Trophoblast cell (in vitro differentiated cells and primary cell): ENCODE data around the gene XYLB.
A peak's percentile ranks its signal among the peaks of the same experiment; 100 is the strongest.

ENCODE experiments used
- DNase-seq, 2 donors: peaks; one replicate each; pipeline ENCODE4 v3.0.0-alpha.2; 2016
- H2AFZ ChIP-seq: 2 replicates; pipeline ENCODE4 v1.6.1; 2013; ENCODE audit warnings: low read length, moderate library complexity, mild to moderate bottlenecking; ENCODE audit not compliant: insufficient read depth, poor library complexity
- H2AK5ac ChIP-seq: 2 replicates; pipeline ENCODE4 v1.6.1; 2013; ENCODE audit warnings: mild to moderate bottlenecking, low read length
- H2BK120ac ChIP-seq: 2 replicates; pipeline ENCODE4 v1.6.1; 2013; ENCODE audit warnings: low read length, mild to moderate bottlenecking, moderate library complexity; ENCODE audit not compliant: insufficient read depth, poor library complexity
- H2BK12ac ChIP-seq: 2 replicates; pipeline ENCODE4 v1.6.1; 2013; ENCODE audit warnings: mild to moderate bottlenecking, low read length, moderate library complexity
- H2BK5ac ChIP-seq: 2 replicates; pipeline ENCODE4 v1.6.1; 2013; ENCODE audit warnings: low read length, low read depth, moderate library complexity, mild to moderate bottlenecking; ENCODE audit not compliant: poor library complexity
- H3K14ac ChIP-seq: 2 replicates; pipeline ENCODE4 v1.6.1; 2013; ENCODE audit warnings: mild to moderate bottlenecking, low read length
- H3K18ac ChIP-seq: 2 replicates; pipeline ENCODE4 v1.6.1; 2013; ENCODE audit warnings: mild to moderate bottlenecking, low read length
- H3K23ac ChIP-seq: 2 replicates; pipeline ENCODE4 v1.6.1; 2013; ENCODE audit warnings: low read length
- H3K27ac ChIP-seq: 2 replicates; pipeline ENCODE4 v1.5.1; 2013; ENCODE audit warnings: low read depth, mild to moderate bottlenecking, inconsistent platforms, low read length, moderate library complexity
- H3K27me3 ChIP-seq: 2 replicates; pipeline ENCODE4 v1.6.1; 2013; ENCODE audit warnings: inconsistent platforms, mild to moderate bottlenecking, low read length, moderate library complexity; ENCODE audit not compliant: insufficient read depth
- H3K36me3 ChIP-seq, 2 experiments: 1 replicate in 1 of 2; 2 replicates in 1 of 2; pipeline ENCODE4 v1.6.1; 2013; ENCODE audit warnings: low read length in 2 of 2, mild to moderate bottlenecking in 2 of 2, moderate library complexity in 1 of 2; ENCODE audit not compliant: insufficient read depth in 2 of 2, control insufficient read depth in 1 of 2
- H3K4ac ChIP-seq: 2 replicates; pipeline ENCODE4 v1.6.1; 2013; ENCODE audit warnings: low read depth, mild to moderate bottlenecking, low read length, moderate library complexity
- H3K4me1 ChIP-seq, 2 experiments: 1 replicate in 1 of 2; 2 replicates in 1 of 2; pipeline ENCODE4 v1.6.1; 2013; ENCODE audit warnings: low read length in 2 of 2, mild to moderate bottlenecking in 2 of 2, moderate library complexity in 1 of 2; ENCODE audit not compliant: insufficient read depth in 2 of 2, control insufficient read depth in 1 of 2
- H3K4me2 ChIP-seq: 2 replicates; pipeline ENCODE4 v1.6.1; 2013; ENCODE audit warnings: inconsistent platforms, mild to moderate bottlenecking, low read length, moderate library complexity
- H3K4me3 ChIP-seq: 2 replicates; pipeline ENCODE4 v1.5.1; 2013; ENCODE audit warnings: mild to moderate bottlenecking, low read depth, low read length, inconsistent platforms
- H3K79me1 ChIP-seq: one replicate; pipeline ENCODE4 v1.6.1; 2013; ENCODE audit warnings: low read length
- H3K79me2 ChIP-seq: 2 replicates; pipeline ENCODE4 v1.6.1; 2013; ENCODE audit warnings: low read length, mild to moderate bottlenecking; ENCODE audit not compliant: control insufficient read depth, insufficient read depth, poor library complexity
- H3K9ac ChIP-seq: 2 replicates; pipeline ENCODE4 v1.6.1; 2013; ENCODE audit warnings: mild to moderate bottlenecking, low read length
- H3K9me3 ChIP-seq: 2 replicates; pipeline ENCODE4 v1.6.1; 2013; ENCODE audit warnings: low read depth, mild to moderate bottlenecking, control low read depth, inconsistent platforms, low read length; ENCODE audit not compliant: insufficient read depth
- H4K12ac ChIP-seq: 2 replicates; pipeline ENCODE4 v1.6.1; 2013; ENCODE audit warnings: low read depth, mild to moderate bottlenecking, low read length, moderate library complexity
- H4K8ac ChIP-seq: 2 replicates; pipeline ENCODE4 v1.6.1; 2013; ENCODE audit warnings: low read depth, mild to moderate bottlenecking, low read length, moderate library complexity
- H4K91ac ChIP-seq: one replicate; pipeline ENCODE4 v1.6.1; 2013; ENCODE audit warnings: low read depth, mild to moderate bottlenecking, low read length, moderate library complexity
- WGBS: extraction: QIAGEN DNeasy Blood & Tissue Kit; methylation state at CpG from one replicate; pipeline ENCODE4 v1.1.7; 2013; ENCODE audit warnings: missing lambda C conversion rate; ENCODE audit not compliant: insufficient read length, insufficient coverage; ENCODE audit errors: extremely low coverage; 5-methylcytosine and 5-hydroxymethylcytosine counted together

The XYLB gene

GRCh38 chr3:38311941-38312340 is 34.6 kb upstream of the XYLB start:
- Histone ChIP-seq H3K79me2 (no peaks in the 10 kb centered on the region), H3K9me3 (peaks cover 2% of the 10 kb centered on the region), H2AFZ (no peak overlapping the region), H2AK5ac (no peak overlapping the region), H3K27me3 (no peaks in the 10 kb centered on the region), H3K36me3 (no peaks in the 10 kb centered on the region), H3K14ac (no peak overlapping the region), H3K4me3 (no peak overlapping the region), H4K91ac (no peak overlapping the region), H3K18ac (no peak overlapping the region), H3K9ac (no peak overlapping the region), H4K12ac (no peak overlapping the region), H2BK5ac (no peak overlapping the region), H3K4me2 (no peak overlapping the region), H3K27ac (no peak overlapping the region), H3K23ac (no peak overlapping the region), H4K8ac (no peak overlapping the region), H3K79me1 (no peaks in the 10 kb centered on the region), H2BK120ac (no peak overlapping the region), H2BK12ac (no peak overlapping the region), H3K4me1 (peaks cover 0 to 6% of the 10 kb centered on the region in 2 experiments), H3K4ac (no peak overlapping the region)
- no peak for DNase-seq
- WGBS = no CpG with 5 or more reads among the region's 2 CpGs

GRCh38 chr3:38312356-38312755 is 34.2 kb upstream of the XYLB start:
- WGBS = no CpG with 5 or more reads among the region's 3 CpGs
- Histone ChIP-seq H3K4me2 (no peak overlapping the region), H3K14ac (no peak overlapping the region), H4K12ac (no peak overlapping the region), H3K23ac (no peak overlapping the region), H3K9me3 (peaks cover 4% of the 10 kb centered on the region), H4K8ac (no peak overlapping the region), H3K79me1 (no peaks in the 10 kb centered on the region), H2AK5ac (no peak overlapping the region), H3K18ac (no peak overlapping the region), H3K4me1 (peaks cover 0 to 6% of the 10 kb centered on the region in 2 experiments), H3K27me3 (no peaks in the 10 kb centered on the region), H2BK5ac (no peak overlapping the region), H4K91ac (no peak overlapping the region), H2BK12ac (no peak overlapping the region), H3K36me3 (no peaks in the 10 kb centered on the region), H2AFZ (no peak overlapping the region), H3K27ac (no peak overlapping the region), H3K9ac (no peak overlapping the region), H3K4ac (no peak overlapping the region), H2BK120ac (no peak overlapping the region), H3K79me2 (no peaks in the 10 kb centered on the region), H3K4me3 (no peak overlapping the region)
- DNase-seq = no peak

GRCh38 chr3:38313263-38313662 is 33.3 kb upstream of the XYLB start:
- no peak overlapping the region for H2BK120ac ChIP-seq
- H3K9ac ChIP-seq = no peak overlapping the region
- no peak overlapping the region for H2BK5ac ChIP-seq
- no peak overlapping the region for H3K4me3 ChIP-seq
- H2AK5ac ChIP-seq = no peak overlapping the region
- H3K4ac ChIP-seq = no peak overlapping the region
- WGBS = no CpG with 5 or more reads among the region's 5 CpGs
- no peaks in the 10 kb centered on the region for H3K79me1 ChIP-seq
- no peak overlapping the region for H4K12ac ChIP-seq
- no peaks in the 10 kb centered on the region for H3K79me2 ChIP-seq
- no peak overlapping the region for H3K14ac ChIP-seq
- H3K27me3 ChIP-seq = no peaks in the 10 kb centered on the region
- no peak overlapping the region for H4K91ac ChIP-seq
- no peak overlapping the region for H2BK12ac ChIP-seq
- H3K9me3 ChIP-seq = peaks cover 4% of the 10 kb centered on the region
- H3K4me1 ChIP-seq = peaks cover 0 to 6% of the 10 kb centered on the region in 2 experiments
- no peak for DNase-seq
- no peak overlapping the region for H3K23ac ChIP-seq
- H4K8ac ChIP-seq = no peak overlapping the region
- H3K36me3 ChIP-seq = no peaks in the 10 kb centered on the region
- H2AFZ ChIP-seq = no peak overlapping the region
- no peak overlapping the region for H3K4me2 ChIP-seq
- H3K18ac ChIP-seq = no peak overlapping the region
- no peak overlapping the region for H3K27ac ChIP-seq

- no peak overlapping the region for H2AK5ac ChIP-seq
- no peak overlapping the region for H4K8ac ChIP-seq
- no peak overlapping the region for H3K14ac ChIP-seq
- no peak overlapping the region for H2BK5ac ChIP-seq
- no peaks in the 10 kb centered on the region for H3K27me3 ChIP-seq
- peak overlapping the region; percentile 12 for H3K9ac ChIP-seq
- H3K4ac ChIP-seq = no peak overlapping the region
- peaks cover 4% of the 10 kb centered on the region for H3K9me3 ChIP-seq
- H2AFZ ChIP-seq = no peak overlapping the region
- H3K18ac ChIP-seq = no peak overlapping the region
- H3K79me2 ChIP-seq = no peaks in the 10 kb centered on the region
- no peak overlapping the region for H3K23ac ChIP-seq
- H3K36me3 ChIP-seq = no peaks in the 10 kb centered on the region
- H3K79me1 ChIP-seq = no peaks in the 10 kb centered on the region
- WGBS = no CpG with 5 or more reads among the region's 11 CpGs
- no peak overlapping the region for H3K4me2 ChIP-seq
- no peak overlapping the region for H3K27ac ChIP-seq
- no peak overlapping the region for H3K4me3 ChIP-seq
- H3K4me1 ChIP-seq = peaks cover 0 to 6% of the 10 kb centered on the region in 2 experiments
- DNase-seq = no peak
- H2BK12ac ChIP-seq = no peak overlapping the region
- no peak overlapping the region for H4K91ac ChIP-seq
- no peak overlapping the region for H2BK120ac ChIP-seq
- H4K12ac ChIP-seq = no peak overlapping the region
Observed at GRCh38 chr3:38313695-38314094, 32.9 kb upstream of the XYLB start.
